ENCODE results near the gene AMOT.

Gene AMOT

GRCh38 chrX:112735147-112735546 lies 105.5 kb downstream of the AMOT start:
- no peak for DNase-seq (ENCODE audit: low read depth)

GRCh38 chrX:112734290-112734689 lies 106.3 kb downstream of the AMOT start:
- DNase-seq (ENCODE audit: low read depth), result no peak

GRCh38 chrX:112731793-112732192 lies 108.8 kb downstream of the AMOT start:
- no peak for DNase-seq (ENCODE audit: low read depth)

All from amniotic epithelial cell (primary cell).